Measurements from ENCODE around the gene MLLT3.

MLLT3 gene

GRCh38 chr9:20582150-20582549 is 40.1 kb downstream of the MLLT3 start:
- Histone ChIP-seq H4K20me1 (ENCODE audit: insufficient read depth, low read length) (no peaks in the 10 kb centered on the region), H3K9me3 (ENCODE audit: insufficient read depth, low read length) (no peaks in the 10 kb centered on the region), H3K27ac (ENCODE audit: low read length) (no peak overlapping the region), H3K4me2 (ENCODE audit: low read length) (peak overlapping the region; percentile 45; the same call in 1 of the 2 replicates), H3K79me2 (ENCODE audit: low read length) (no peaks in the 10 kb centered on the region), H3K36me3 (replicated peaks; ENCODE audit: low read depth, low read length) (no peaks in the 10 kb centered on the region), H3K27me3 (ENCODE audit: low read depth, low read length) (no peaks in the 10 kb centered on the region), H2AFZ (ENCODE audit: low read depth, low read length) (no peak overlapping the region), H3K9ac (ENCODE audit: low read length) (no peak overlapping the region), H3K4me3 (ENCODE audit: low read length) (peak overlapping the region; percentile 8; the same call in 1 of the 2 replicates), H3K4me1 (ENCODE audit: low read length) (peaks cover 14% of the 10 kb centered on the region)
- no peak for TF ChIP-seq EZH2phosphoT487 (IDR thresholded peaks at IDR 0.05; ENCODE audit: low read depth)
- TF ChIP-seq CTCF (IDR thresholded peaks at IDR 0.05; ENCODE audit: low read depth, low read length) = no peak

- no peaks in the 10 kb centered on the region for H3K36me3 ChIP-seq (replicated peaks; ENCODE audit: low read depth, low read length)
- TF ChIP-seq EZH2phosphoT487 (IDR thresholded peaks at IDR 0.05; ENCODE audit: low read depth) = no peak
- TF ChIP-seq CTCF (IDR thresholded peaks at IDR 0.05; ENCODE audit: low read depth, low read length) = no peak
- no peak overlapping the region for H3K27ac ChIP-seq (ENCODE audit: low read length)
- no peaks in the 10 kb centered on the region for H3K9me3 ChIP-seq (ENCODE audit: insufficient read depth, low read length)
- peaks cover 14% of the 10 kb centered on the region for H3K4me1 ChIP-seq (ENCODE audit: low read length)
- H3K4me2 ChIP-seq (ENCODE audit: low read length) = no peak overlapping the region
- no peak overlapping the region for H3K4me3 ChIP-seq (ENCODE audit: low read length)
- no peak overlapping the region for H3K9ac ChIP-seq (ENCODE audit: low read length)
- no peaks in the 10 kb centered on the region for H3K79me2 ChIP-seq (ENCODE audit: low read length)
- H3K27me3 ChIP-seq (ENCODE audit: low read depth, low read length) = no peaks in the 10 kb centered on the region
- no peaks in the 10 kb centered on the region for H4K20me1 ChIP-seq (ENCODE audit: insufficient read depth, low read length)
- no peak overlapping the region for H2AFZ ChIP-seq (ENCODE audit: low read depth, low read length)
These were observed 41.6 kb downstream of the MLLT3 start for GRCh38 chr9:20580673-20581072.

- Histone ChIP-seq H3K4me2 (ENCODE audit: low read length) (no peak overlapping the region), H3K9me3 (ENCODE audit: insufficient read depth, low read length) (no peaks in the 10 kb centered on the region), H3K9ac (ENCODE audit: low read length) (no peak overlapping the region), H4K20me1 (ENCODE audit: insufficient read depth, low read length) (no peaks in the 10 kb centered on the region), H3K27ac (ENCODE audit: low read length) (no peak overlapping the region), H2AFZ (ENCODE audit: low read depth, low read length) (no peak overlapping the region), H3K4me1 (ENCODE audit: low read length) (peaks cover 14% of the 10 kb centered on the region), H3K4me3 (ENCODE audit: low read length) (no peak overlapping the region), H3K79me2 (ENCODE audit: low read length) (no peaks in the 10 kb centered on the region), H3K27me3 (ENCODE audit: low read depth, low read length) (no peaks in the 10 kb centered on the region), H3K36me3 (replicated peaks; ENCODE audit: low read depth, low read length) (no peaks in the 10 kb centered on the region)
- TF ChIP-seq CTCF (IDR thresholded peaks at IDR 0.05; ENCODE audit: low read depth, low read length) (no peak), EZH2phosphoT487 (IDR thresholded peaks at IDR 0.05; ENCODE audit: low read depth) (no peak)
These were observed 42.6 kb downstream of the MLLT3 start for GRCh38 chr9:20579524-20580314.

GRCh38 chr9:20573023-20573422 is 49.3 kb downstream of the MLLT3 start:
- H3K4me1 ChIP-seq (ENCODE audit: low read length) = peaks cover 8% of the 10 kb centered on the region
- no peak overlapping the region for H3K27ac ChIP-seq (ENCODE audit: low read length)
- H3K79me2 ChIP-seq (ENCODE audit: low read length) = no peaks in the 10 kb centered on the region
- no peak overlapping the region for H3K4me3 ChIP-seq (ENCODE audit: low read length)
- H4K20me1 ChIP-seq (ENCODE audit: insufficient read depth, low read length) = no peaks in the 10 kb centered on the region
- H3K36me3 ChIP-seq (replicated peaks; ENCODE audit: low read depth, low read length) = no peaks in the 10 kb centered on the region
- no peak for TF ChIP-seq EZH2phosphoT487 (IDR thresholded peaks at IDR 0.05; ENCODE audit: low read depth)
- TF ChIP-seq CTCF (IDR thresholded peaks at IDR 0.05; ENCODE audit: low read depth, low read length) = no peak
- H3K4me2 ChIP-seq (ENCODE audit: low read length) = no peak overlapping the region
- H3K9me3 ChIP-seq (ENCODE audit: insufficient read depth, low read length) = no peaks in the 10 kb centered on the region
- H3K27me3 ChIP-seq (ENCODE audit: low read depth, low read length) = no peaks in the 10 kb centered on the region
- H2AFZ ChIP-seq (ENCODE audit: low read depth, low read length) = no peak overlapping the region
- H3K9ac ChIP-seq (ENCODE audit: low read length) = no peak overlapping the region

Measured in OCI-LY3 (cell line).